HTERT RPE-1 (cell line): Measurements from ENCODE around the gene TRAPPC4.
"Not testable (repeated sequence)": the region's sequence is repeated elsewhere in the genome, so short reads cannot be mapped to it uniquely, and the experiment has no call there.

Source experiments
- in situ Hi-C: fragments of 300-500 bp; cut with MboI; formaldehyde crosslinking; loops from 4 replicates; pipeline ENCODE4 v1.14.3; 2020; ENCODE audit warnings: low sequenced_read_pairs

TRAPPC4 gene

GRCh38 chr11:119030329-119031047, 11.9 kb downstream of the TRAPPC4 start, which contains the start of gene SLC37A4:
TSS of gene SLC37A4 (minus strand) at chr11:119030877.
- in situ Hi-C loops: no loop called here

GRCh38 chr11:119031912-119032280, 13.3 kb downstream of the TRAPPC4 start:
- in situ Hi-C loops: no loop called here

GRCh38 chr11:119033421-119033820, 14.9 kb downstream of the TRAPPC4 start:
- in situ Hi-C loops: not testable (repeated sequence)

- in situ Hi-C loops: no loop called here
Observed at GRCh38 chr11:119034813-119035212, 16.2 kb downstream of the TRAPPC4 start.

- in situ Hi-C loops: no loop called here
Observed at GRCh38 chr11:119038884-119039283, 20.3 kb downstream of the TRAPPC4 start.

- in situ Hi-C loops: not testable (repeated sequence)
Observed at GRCh38 chr11:119039471-119039870, 20.9 kb downstream of the TRAPPC4 start.

- in situ Hi-C loops: no loop called here
Observed at GRCh38 chr11:119041821-119042514, 23.4 kb downstream of the TRAPPC4 start.

GRCh38 chr11:119042927-119043326, 24.4 kb downstream of the TRAPPC4 start:
- in situ Hi-C loops: no loop called here

GRCh38 chr11:119044708-119045107, 26.1 kb downstream of the TRAPPC4 start:
- in situ Hi-C loops: no loop called here

- in situ Hi-C loops: no loop called here
Observed at GRCh38 chr11:119046489-119046888, 27.9 kb downstream of the TRAPPC4 start.

- in situ Hi-C loops: no loop called here
Observed at GRCh38 chr11:119047205-119047604, 28.6 kb downstream of the TRAPPC4 start.

GRCh38 chr11:119048644-119049043, 30.1 kb downstream of the TRAPPC4 start:
- in situ Hi-C loops: no loop called here

GRCh38 chr11:119049081-119049480, 30.5 kb downstream of the TRAPPC4 start:
- in situ Hi-C loops: no loop called here

GRCh38 chr11:119051440-119052162, 33.0 kb downstream of the TRAPPC4 start:
- in situ Hi-C loops: no loop called here

GRCh38 chr11:119052163-119052814, 33.7 kb downstream of the TRAPPC4 start:
- in situ Hi-C loops: no loop called here

- in situ Hi-C loops: no loop called here
Observed at GRCh38 chr11:119054418-119054817, 35.9 kb downstream of the TRAPPC4 start.

GRCh38 chr11:119055901-119056300, 37.3 kb downstream of the TRAPPC4 start:
- in situ Hi-C loops: no loop called here

GRCh38 chr11:119056421-119056999, 37.9 kb downstream of the TRAPPC4 start:
- in situ Hi-C loops: no loop called here

- in situ Hi-C loops: no loop called here
Observed at GRCh38 chr11:119057000-119057769, 38.6 kb downstream of the TRAPPC4 start, which contains the start of gene HYOU1. TSS of gene HYOU1 (minus strand) at chr11:119057205. CDS start at chr11:119056160, 1,045 bp downstream.

GRCh38 chr11:119059128-119059527, 40.6 kb downstream of the TRAPPC4 start:
- in situ Hi-C loops: not testable (repeated sequence)
